Ovary (tissue), 3 donors: ENCODE measurements around the gene POLG2.

Experiments used
- EP300 ChIP-seq: sonication (generic); formaldehyde crosslinking; IDR thresholded peaks from one replicate; pipeline ENCODE4 v1.6.1; 2017; ENCODE audit warnings: antibody characterized with exemption
- POLR2A ChIP-seq: fragments of 450-650 bp; IDR thresholded peaks from one replicate; pipeline ENCODE4 v1.6.1; 2017; ENCODE audit warnings: antibody characterized with exemption, mild to moderate bottlenecking, moderate library complexity
- TF ChIP-seq, protein P1 (sequence below), 3 donors: fragments of 450-650 bp in 2 of 3; fragments of 200-600 bp in 1 of 3; IDR thresholded peaks; one replicate each; pipeline versions ENCODE4 v1.5.1 to v1.8.0; 2016 to 2022; ENCODE audit warnings: antibody characterized with exemption in 3 of 3, mild to moderate bottlenecking in 1 of 3
- donor health status: DM: no; HTN: no; CAD: no.

DNA sequence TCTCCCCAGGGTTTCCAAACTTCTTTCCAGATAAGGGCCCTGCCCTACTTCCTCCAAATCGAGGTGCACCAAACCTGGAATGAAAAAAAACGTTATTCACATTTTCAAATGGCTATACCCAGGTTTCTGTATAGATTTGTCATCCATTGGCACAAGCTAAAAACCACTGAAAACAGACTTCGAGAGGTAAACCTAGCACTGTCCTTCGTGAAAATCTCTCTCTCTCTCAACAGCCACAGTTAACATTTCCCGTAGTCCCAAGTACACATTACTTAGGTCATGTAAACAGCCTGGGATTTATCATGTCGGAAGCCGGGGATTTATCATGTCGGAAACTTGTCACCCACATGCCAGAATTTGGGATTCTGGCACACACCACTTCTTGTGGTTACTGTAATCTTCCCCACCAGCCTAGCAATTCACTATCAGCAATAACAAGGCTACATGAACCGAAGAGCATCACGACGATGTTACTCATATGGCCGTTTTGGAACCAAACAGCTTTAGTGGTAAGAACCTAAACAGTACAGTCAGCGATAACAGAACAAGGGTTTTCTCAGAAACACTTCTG is 8.0 kb upstream of the POLG2 start:
- TF ChIP-seq, protein P1, sequence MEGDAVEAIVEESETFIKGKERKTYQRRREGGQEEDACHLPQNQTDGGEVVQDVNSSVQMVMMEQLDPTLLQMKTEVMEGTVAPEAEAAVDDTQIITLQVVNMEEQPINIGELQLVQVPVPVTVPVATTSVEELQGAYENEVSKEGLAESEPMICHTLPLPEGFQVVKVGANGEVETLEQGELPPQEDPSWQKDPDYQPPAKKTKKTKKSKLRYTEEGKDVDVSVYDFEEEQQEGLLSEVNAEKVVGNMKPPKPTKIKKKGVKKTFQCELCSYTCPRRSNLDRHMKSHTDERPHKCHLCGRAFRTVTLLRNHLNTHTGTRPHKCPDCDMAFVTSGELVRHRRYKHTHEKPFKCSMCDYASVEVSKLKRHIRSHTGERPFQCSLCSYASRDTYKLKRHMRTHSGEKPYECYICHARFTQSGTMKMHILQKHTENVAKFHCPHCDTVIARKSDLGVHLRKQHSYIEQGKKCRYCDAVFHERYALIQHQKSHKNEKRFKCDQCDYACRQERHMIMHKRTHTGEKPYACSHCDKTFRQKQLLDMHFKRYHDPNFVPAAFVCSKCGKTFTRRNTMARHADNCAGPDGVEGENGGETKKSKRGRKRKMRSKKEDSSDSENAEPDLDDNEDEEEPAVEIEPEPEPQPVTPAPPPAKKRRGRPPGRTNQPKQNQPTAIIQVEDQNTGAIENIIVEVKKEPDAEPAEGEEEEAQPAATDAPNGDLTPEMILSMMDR (IDR thresholded peaks at IDR 0.05) = no peak
- TF ChIP-seq POLR2A (no peak), EP300 (peak; percentile 28)
